Measurements from ENCODE around the gene CCSAP.

The CCSAP gene

GRCh38 chr1:229325853-229326487 lies 16.9 kb downstream of the CCSAP start:
- Histone ChIP-seq H3K4me1 (ENCODE audit: control insufficient read depth, insufficient read depth, low read length, poor library complexity, severe bottlenecking) (peaks cover 3% of the 10 kb centered on the region), H3K4me3 (ENCODE audit: extremely low read depth, insufficient read depth, low read length, poor library complexity, severe bottlenecking) (no peak overlapping the region), H3K27ac (ENCODE audit: low read depth, low read length, severe bottlenecking) (no peak overlapping the region), H3K9me3 (ENCODE audit: control insufficient read depth, low read length) (no peaks in the 10 kb centered on the region), H3K36me3 (ENCODE audit: control insufficient read depth, insufficient read depth, low read length) (peaks cover 53% of the 10 kb centered on the region)
- WGBS, 2 experiments (ENCODE audit: insufficient coverage in 2 of 2): 91 to 93% methylated on average over 7 to 8 of the region's 10 CpGs

DNA sequence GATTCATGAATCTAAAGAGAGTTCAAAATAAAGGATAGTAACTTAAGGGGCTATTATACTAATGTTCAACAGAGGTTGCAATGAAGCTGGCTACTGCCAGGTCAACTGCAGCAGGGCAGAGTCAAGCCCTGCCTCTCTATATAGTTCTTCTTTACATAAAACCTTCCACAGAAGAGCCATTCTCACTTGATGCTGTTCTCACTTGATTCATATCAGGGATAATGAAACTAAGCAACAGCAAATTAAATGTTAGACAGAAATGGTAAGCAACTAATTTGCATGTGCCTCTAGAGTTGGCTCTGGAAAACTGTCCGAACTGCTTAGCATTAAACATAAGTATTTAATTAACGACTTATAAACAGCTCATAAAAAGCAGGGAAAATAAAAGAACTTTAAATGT lies 17.4 kb downstream of the CCSAP start:
- Histone ChIP-seq H3K9me3 (ENCODE audit: control insufficient read depth, low read length) (no peaks in the 10 kb centered on the region), H3K4me3 (ENCODE audit: extremely low read depth, insufficient read depth, low read length, poor library complexity, severe bottlenecking) (no peak overlapping the region), H3K36me3 (ENCODE audit: control insufficient read depth, insufficient read depth, low read length) (peaks cover 54% of the 10 kb centered on the region), H3K4me1 (ENCODE audit: control insufficient read depth, insufficient read depth, low read length, poor library complexity, severe bottlenecking) (peaks cover 3% of the 10 kb centered on the region), H3K27ac (ENCODE audit: low read depth, low read length, severe bottlenecking) (no peak overlapping the region)
- WGBS, 2 experiments (ENCODE audit: insufficient coverage in 2 of 2): 100% methylated on average over 1 of the region's 2 CpGs; no CpG with 5 or more reads in 1 of the 2 experiments

DNA sequence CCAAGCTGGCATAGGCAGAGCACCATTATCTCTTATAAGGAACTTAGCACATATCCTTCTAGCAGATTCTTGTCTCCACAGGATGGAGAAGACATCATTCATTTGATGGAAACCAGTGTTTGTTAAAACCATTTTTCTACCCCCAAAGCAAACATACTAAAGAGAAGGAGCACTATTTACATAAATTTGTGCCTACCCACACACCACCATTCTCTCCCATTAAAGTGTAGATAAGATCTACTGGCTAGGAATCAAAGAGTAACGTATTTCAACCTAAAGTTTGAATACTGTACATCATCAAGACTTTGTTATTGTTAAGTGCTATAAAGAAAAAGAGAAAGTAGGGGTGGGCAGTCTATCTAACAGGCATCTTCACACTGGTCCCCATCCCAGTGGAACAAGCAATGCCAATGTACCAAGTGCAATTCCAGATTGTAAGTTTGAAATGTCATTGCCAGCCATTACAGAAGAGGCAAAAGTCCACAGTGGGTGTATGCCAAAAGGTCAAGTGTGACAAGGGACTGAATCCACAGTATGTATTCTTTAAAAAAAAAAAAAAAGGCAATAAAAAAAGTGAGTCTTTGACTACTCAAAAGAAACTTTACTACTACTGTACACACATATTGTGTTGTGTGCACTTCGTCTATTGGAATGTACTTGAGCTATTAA lies 18.8 kb downstream of the CCSAP start:
- no CpG with 5 or more reads among the region's 2 CpGs for WGBS, 2 experiments (ENCODE audit: insufficient coverage in 2 of 2)

GRCh38 chr1:229323201-229323600 lies 19.6 kb downstream of the CCSAP start:
- Histone ChIP-seq H3K4me1 (ENCODE audit: control insufficient read depth, insufficient read depth, low read length, poor library complexity, severe bottlenecking) (no peaks in the 10 kb centered on the region), H3K36me3 (ENCODE audit: control insufficient read depth, insufficient read depth, low read length) (peaks cover 59% of the 10 kb centered on the region), H3K27ac (ENCODE audit: low read depth, low read length, severe bottlenecking) (no peak overlapping the region), H3K4me3 (ENCODE audit: extremely low read depth, insufficient read depth, low read length, poor library complexity, severe bottlenecking) (no peak overlapping the region), H3K9me3 (ENCODE audit: control insufficient read depth, low read length) (no peaks in the 10 kb centered on the region)
- 94% methylated on average over 4 to 5 of the region's 7 CpGs for WGBS, 2 experiments (ENCODE audit: insufficient coverage in 2 of 2)

More for the DNA sequence above, 18.8 kb downstream of the CCSAP start:
- no peak overlapping the region for H3K27ac ChIP-seq (ENCODE audit: low read depth, low read length, severe bottlenecking)
- H3K4me1 ChIP-seq (ENCODE audit: control insufficient read depth, insufficient read depth, low read length, poor library complexity, severe bottlenecking): peaks cover 2% of the 10 kb centered on the region
- H3K36me3 ChIP-seq (ENCODE audit: control insufficient read depth, insufficient read depth, low read length): peaks cover 65% of the 10 kb centered on the region
- H3K4me3 ChIP-seq (ENCODE audit: extremely low read depth, insufficient read depth, low read length, poor library complexity, severe bottlenecking): no peak overlapping the region
- no peaks in the 10 kb centered on the region for H3K9me3 ChIP-seq (ENCODE audit: control insufficient read depth, low read length)

DNA sequence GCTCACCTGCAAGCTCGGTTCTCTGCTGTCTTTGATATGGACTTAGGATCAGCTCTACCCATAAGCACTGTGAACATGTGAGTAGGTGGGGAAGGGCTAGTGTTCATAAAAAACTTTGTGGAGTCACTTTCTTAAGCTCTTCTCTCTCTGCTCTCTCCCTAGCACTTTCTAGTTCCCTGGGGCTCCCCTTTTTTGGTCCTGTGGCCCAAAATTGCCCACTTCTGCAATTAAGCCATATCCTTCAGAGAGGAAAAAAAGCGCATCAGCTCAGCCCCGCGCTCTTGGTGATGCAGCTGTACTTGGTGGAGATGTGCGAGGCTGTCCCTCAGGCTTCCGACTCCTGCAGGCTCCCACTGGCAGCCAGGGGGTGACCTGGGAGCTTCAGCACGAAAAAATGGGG lies 23.4 kb downstream of the CCSAP start:
- Histone ChIP-seq H3K4me3 (ENCODE audit: extremely low read depth, insufficient read depth, low read length, poor library complexity, severe bottlenecking) (no peak overlapping the region), H3K27ac (ENCODE audit: low read depth, low read length, severe bottlenecking) (no peak overlapping the region), H3K36me3 (ENCODE audit: control insufficient read depth, insufficient read depth, low read length) (peaks cover 43% of the 10 kb centered on the region), H3K9me3 (ENCODE audit: control insufficient read depth, low read length) (no peaks in the 10 kb centered on the region), H3K4me1 (ENCODE audit: control insufficient read depth, insufficient read depth, low read length, poor library complexity, severe bottlenecking) (peaks cover 5% of the 10 kb centered on the region)
- WGBS, 2 experiments (ENCODE audit: insufficient coverage in 2 of 2): 84 to 100% methylated on average over 4 to 5 of the region's 7 CpGs

DNA sequence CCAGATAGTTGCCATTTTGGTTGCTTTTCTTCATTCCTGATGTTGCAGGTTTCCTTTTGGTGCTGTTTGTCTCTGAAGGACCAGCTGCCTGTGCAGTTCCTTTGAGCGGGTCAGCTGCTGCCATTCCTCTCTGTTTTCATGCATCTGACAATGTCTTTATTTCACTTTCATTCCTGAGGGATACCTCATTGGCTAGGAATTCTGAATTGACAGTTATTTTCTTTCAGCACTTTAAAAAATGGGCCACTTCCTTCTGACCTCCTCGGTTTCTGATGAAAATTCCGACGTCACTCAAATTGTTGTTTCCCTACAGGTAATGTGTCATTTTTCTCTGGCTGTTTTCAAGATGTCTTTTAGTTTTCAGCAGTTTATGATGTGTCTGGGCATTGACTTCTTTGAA lies 24.8 kb downstream of the CCSAP start:
- Histone ChIP-seq H3K4me1 (ENCODE audit: control insufficient read depth, insufficient read depth, low read length, poor library complexity, severe bottlenecking) (peaks cover 5% of the 10 kb centered on the region), H3K36me3 (ENCODE audit: control insufficient read depth, insufficient read depth, low read length) (peaks cover 30% of the 10 kb centered on the region), H3K9me3 (ENCODE audit: control insufficient read depth, low read length) (no peaks in the 10 kb centered on the region), H3K27ac (ENCODE audit: low read depth, low read length, severe bottlenecking) (no peak overlapping the region), H3K4me3 (ENCODE audit: extremely low read depth, insufficient read depth, low read length, poor library complexity, severe bottlenecking) (no peak overlapping the region)
- 85 to 94% methylated on average over 4 of the region's 4 CpGs for WGBS, 2 experiments (ENCODE audit: insufficient coverage in 2 of 2)

DNA sequence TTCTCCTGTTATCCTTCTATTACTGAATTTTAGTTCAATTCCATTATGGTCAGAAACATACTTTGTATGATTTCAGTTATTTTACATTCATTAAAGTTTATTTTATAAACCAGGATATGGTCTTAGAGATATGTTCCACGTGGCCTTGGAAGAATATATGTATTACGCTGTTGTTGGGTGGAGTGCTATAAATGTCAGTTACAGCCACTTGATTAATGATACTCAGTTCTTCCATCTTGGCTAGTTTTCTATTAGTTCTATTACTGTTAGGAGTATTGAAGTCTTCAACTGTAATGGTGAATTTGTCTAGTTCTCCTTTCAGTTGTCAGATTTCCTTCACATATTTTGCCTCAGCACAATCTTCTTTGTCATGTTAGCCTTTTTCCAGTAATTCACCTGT lies 26.7 kb downstream of the CCSAP start:
- H3K4me3 ChIP-seq (ENCODE audit: extremely low read depth, insufficient read depth, low read length, poor library complexity, severe bottlenecking): no peak overlapping the region
- peaks cover 5% of the 10 kb centered on the region for H3K4me1 ChIP-seq (ENCODE audit: control insufficient read depth, insufficient read depth, low read length, poor library complexity, severe bottlenecking)
- 92% methylated on average over 2 of the region's 2 CpGs; no CpG with 5 or more reads in 1 of the 2 experiments for WGBS, 2 experiments (ENCODE audit: insufficient coverage in 2 of 2)

DNA sequence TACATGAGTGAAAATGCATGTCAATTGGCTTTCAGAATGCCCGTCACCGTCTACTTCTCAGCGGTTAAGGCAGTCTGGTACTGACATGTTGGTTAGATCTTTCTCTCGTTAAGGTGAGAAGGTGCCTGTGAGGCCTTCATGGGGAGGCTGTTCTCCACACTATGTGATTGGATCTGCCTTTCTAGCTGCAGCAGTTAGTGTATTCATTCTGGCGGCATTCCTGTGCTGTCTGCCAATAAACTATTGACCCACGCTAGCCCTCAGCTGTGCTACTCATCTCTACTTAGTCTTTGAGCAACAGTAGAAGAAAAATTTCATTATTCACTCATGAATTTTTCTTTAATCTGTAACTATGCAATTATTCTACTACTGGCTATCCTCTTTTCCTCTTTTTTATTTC lies 32.0 kb downstream of the CCSAP start:
- peaks cover 18% of the 10 kb centered on the region for H3K36me3 ChIP-seq (ENCODE audit: control insufficient read depth, insufficient read depth, low read length)
- WGBS, 2 experiments (ENCODE audit: insufficient coverage in 2 of 2): 87 to 95% methylated on average over 5 of the region's 6 CpGs
- no peak overlapping the region for H3K4me3 ChIP-seq (ENCODE audit: extremely low read depth, insufficient read depth, low read length, poor library complexity, severe bottlenecking)

More for the DNA sequence above, 26.7 kb downstream of the CCSAP start:
- Histone ChIP-seq H3K36me3 (ENCODE audit: control insufficient read depth, insufficient read depth, low read length) (peaks cover 20% of the 10 kb centered on the region), H3K9me3 (ENCODE audit: control insufficient read depth, low read length) (no peaks in the 10 kb centered on the region), H3K27ac (ENCODE audit: low read depth, low read length, severe bottlenecking) (no peak overlapping the region)

DNA sequence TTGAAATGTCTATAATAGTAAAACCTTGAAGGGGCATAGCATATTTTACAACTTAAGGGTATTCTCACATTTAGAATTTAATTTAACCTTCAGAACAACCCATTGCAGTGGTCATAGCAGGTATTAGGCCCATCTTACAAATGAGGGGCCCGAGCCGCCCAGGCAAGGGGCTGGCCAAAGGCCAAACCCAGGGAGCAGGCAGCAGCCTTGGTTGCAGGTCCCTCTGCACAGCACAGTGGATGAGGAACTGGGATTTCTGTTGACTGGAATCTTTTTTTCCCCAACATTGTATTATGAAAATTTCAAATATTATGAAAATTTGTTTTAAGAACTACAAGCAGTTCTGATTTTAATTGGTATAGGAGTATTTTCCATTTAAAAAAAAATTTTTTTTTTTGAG lies 33.2 kb downstream of the CCSAP start:
- 92% methylated on average over 2 of the region's 2 CpGs; no CpG with 5 or more reads in 1 of the 2 experiments for WGBS, 2 experiments (ENCODE audit: insufficient coverage in 2 of 2)
- Histone ChIP-seq H3K36me3 (ENCODE audit: control insufficient read depth, insufficient read depth, low read length) (peaks cover 20% of the 10 kb centered on the region), H3K27ac (ENCODE audit: low read depth, low read length, severe bottlenecking) (no peak overlapping the region), H3K4me3 (ENCODE audit: extremely low read depth, insufficient read depth, low read length, poor library complexity, severe bottlenecking) (no peak overlapping the region), H3K9me3 (ENCODE audit: control insufficient read depth, low read length) (no peaks in the 10 kb centered on the region), H3K4me1 (ENCODE audit: control insufficient read depth, insufficient read depth, low read length, poor library complexity, severe bottlenecking) (no peaks in the 10 kb centered on the region)

More for the DNA sequence above, 32.0 kb downstream of the CCSAP start:
- Histone ChIP-seq H3K4me1 (ENCODE audit: control insufficient read depth, insufficient read depth, low read length, poor library complexity, severe bottlenecking) (no peaks in the 10 kb centered on the region), H3K27ac (ENCODE audit: low read depth, low read length, severe bottlenecking) (no peak overlapping the region), H3K9me3 (ENCODE audit: control insufficient read depth, low read length) (no peaks in the 10 kb centered on the region)

DNA sequence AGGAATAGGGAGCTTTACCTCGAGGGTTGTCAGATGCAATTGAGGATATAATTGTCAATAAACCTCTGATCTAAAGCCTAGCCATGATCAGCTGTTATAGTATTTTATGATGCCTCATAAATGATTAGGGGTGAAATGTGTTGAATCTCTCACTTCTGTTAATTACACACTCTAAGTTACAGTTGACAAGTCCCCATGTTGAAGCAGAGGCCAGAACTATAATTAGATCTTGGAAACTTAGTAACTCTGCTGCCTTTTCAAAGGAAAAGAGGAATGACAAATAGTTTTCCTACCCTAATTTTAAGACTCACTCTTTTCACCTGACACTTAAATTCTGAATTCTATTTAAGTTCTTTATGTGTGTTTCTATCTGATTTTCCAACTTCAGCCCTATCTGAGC lies 33.8 kb downstream of the CCSAP start:
- Histone ChIP-seq H3K4me3 (ENCODE audit: extremely low read depth, insufficient read depth, low read length, poor library complexity, severe bottlenecking) (no peak overlapping the region), H3K27ac (ENCODE audit: low read depth, low read length, severe bottlenecking) (no peak overlapping the region)
- no CpG with 5 or more reads among the region's 1 CpG for WGBS, 2 experiments (ENCODE audit: insufficient coverage in 2 of 2)

GRCh38 chr1:229305392-229305791 lies 37.5 kb downstream of the CCSAP start:
- H3K4me1 ChIP-seq (ENCODE audit: control insufficient read depth, insufficient read depth, low read length, poor library complexity, severe bottlenecking): no peaks in the 10 kb centered on the region
- H3K9me3 ChIP-seq (ENCODE audit: control insufficient read depth, low read length): no peaks in the 10 kb centered on the region
- H3K4me3 ChIP-seq (ENCODE audit: extremely low read depth, insufficient read depth, low read length, poor library complexity, severe bottlenecking): no peak overlapping the region
- H3K27ac ChIP-seq (ENCODE audit: low read depth, low read length, severe bottlenecking): no peak overlapping the region
- peaks cover 52% of the 10 kb centered on the region for H3K36me3 ChIP-seq (ENCODE audit: control insufficient read depth, insufficient read depth, low read length)
- no CpG with 5 or more reads among the region's 2 CpGs for WGBS, 2 experiments (ENCODE audit: insufficient coverage in 2 of 2)

More for the DNA sequence above, 33.8 kb downstream of the CCSAP start:
- H3K9me3 ChIP-seq (ENCODE audit: control insufficient read depth, low read length): no peaks in the 10 kb centered on the region
- no peaks in the 10 kb centered on the region for H3K4me1 ChIP-seq (ENCODE audit: control insufficient read depth, insufficient read depth, low read length, poor library complexity, severe bottlenecking)
- peaks cover 25% of the 10 kb centered on the region for H3K36me3 ChIP-seq (ENCODE audit: control insufficient read depth, insufficient read depth, low read length)
